ENCODE measurements around the gene UBQLNL. TPM values are rescaled to one million over a fixed set of nuclear protein-coding genes. Genes with fewer than 3 reads are reported as not detected.

Gene UBQLNL
- 0.28 TPM in 1 of 2 replicates, not detected in the other for total RNA-seq

GRCh38 chr11:5516599-5516998, at the start of gene UBQLNL:
TSS of gene UBQLNL (minus strand) at chr11:5516699. CDS start at chr11:5516441, 258 bp downstream.

GRCh38 chr11:5548440-5548839, 31.9 kb upstream of the UBQLNL start, which contains the start of gene OR52H1:
TSS of gene OR52H1 (minus strand) at chr11:5548540. CDS start at chr11:5545505, 3,035 bp downstream.

GRCh38 chr11:5509803-5510202, 6.7 kb downstream of the UBQLNL start, which contains the start of gene UBQLN3:
TSS of gene UBQLN3 (minus strand) at chr11:5509957. CDS start at chr11:5509558, 399 bp downstream.

GRCh38 chr11:5488385-5488784, 28.1 kb downstream of the UBQLNL start, which contains the start of gene OR52D1:
TSS of gene OR52D1 (plus strand) at chr11:5488685. CDS start at chr11:5488707, 22 bp downstream.

Other genes starting within 250 kb of the UBQLNL start
- not detected in 2 replicates for gene HBE1, start 246.8 kb downstream of the UBQLNL start, total RNA-seq
- not detected in 2 replicates for gene OR51B4, start 214.8 kb downstream of the UBQLNL start, total RNA-seq
- gene OR51B2, start 192.4 kb downstream of the UBQLNL start, total RNA-seq, result not detected in 2 replicates
- gene OR51B5, start 173.2 kb downstream of the UBQLNL start, total RNA-seq, result not detected in 2 replicates
- not detected in 2 replicates for gene OR51B6, start 165.2 kb downstream of the UBQLNL start, total RNA-seq
- not detected in 2 replicates for gene OR51M1, start 132.9 kb downstream of the UBQLNL start, total RNA-seq
- not detected in 2 replicates for gene OR51Q1, start 94.6 kb downstream of the UBQLNL start, total RNA-seq
- not detected in 2 replicates for gene OR51I1, start 75.2 kb downstream of the UBQLNL start, total RNA-seq
- not detected in 2 replicates for gene OR51I2, start 67.4 kb downstream of the UBQLNL start, total RNA-seq
- not detected in 2 replicates for gene OR52D1, start 28.0 kb downstream of the UBQLNL start, total RNA-seq
- gene UBQLN3, start 6.7 kb downstream of the UBQLNL start, total RNA-seq, result not detected in 2 replicates
- gene OR52H1, start 31.8 kb upstream of the UBQLNL start, total RNA-seq, result 0.36 TPM in 1 of 2 replicates, not detected in the other
- not detected in 2 replicates for gene OR52B6, start 64.2 kb upstream of the UBQLNL start, total RNA-seq
- 1.0 and 6.8 TPM in 2 replicates for gene TRIM6, start 79.9 kb upstream of the UBQLNL start, total RNA-seq
- 3.8 and 6.2 TPM in 2 replicates for gene TRIM34, start 108.3 kb upstream of the UBQLNL start, total RNA-seq
- 31.1 and 36.0 TPM in 2 replicates for gene TRIM5, start 168.4 kb upstream of the UBQLNL start, total RNA-seq
- 20.8 and 72.0 TPM in 2 replicates for gene TRIM22, start 173.1 kb upstream of the UBQLNL start, total RNA-seq
- gene OR56B1, start 219.7 kb upstream of the UBQLNL start, total RNA-seq, result not detected in 2 replicates
- gene OR52N4, start 237.5 kb upstream of the UBQLNL start, total RNA-seq, result not detected in 2 replicates